GM21447 (cell line): ENCODE measurements around the gene CELF2.
"Not testable (repeated sequence)": the region's sequence is repeated elsewhere in the genome, so short reads cannot be mapped to it uniquely, and the experiment has no call there.

Experiments used
- ATAC-seq: cut with Tn5 transposase; IDR thresholded peaks from one replicate; pipeline ENCODE4 v1.9.1; 2021; ENCODE audit not compliant: unreplicated experiment

The CELF2 gene

GRCh38 chr10:11120711-11121110 lies 103.0 kb downstream of the CELF2 start:
- no peak for ATAC-seq

GRCh38 chr10:11123892-11124291 lies 106.2 kb downstream of the CELF2 start:
- ATAC-seq: not testable (repeated sequence)

- ATAC-seq: no peak
Observed at GRCh38 chr10:11125004-11125403, 107.3 kb downstream of the CELF2 start.

GRCh38 chr10:11127017-11127416 lies 109.3 kb downstream of the CELF2 start:
- not testable (repeated sequence) for ATAC-seq

- no peak for ATAC-seq
Observed at GRCh38 chr10:11131112-11131639, 113.5 kb downstream of the CELF2 start.

- ATAC-seq: no peak
Observed at GRCh38 chr10:11134411-11134810, 116.7 kb downstream of the CELF2 start.

GRCh38 chr10:11135709-11136108 lies 118.0 kb downstream of the CELF2 start:
- no peak for ATAC-seq

GRCh38 chr10:11138314-11139033 lies 120.8 kb downstream of the CELF2 start:
- no peak for ATAC-seq

- no peak for ATAC-seq
Observed at GRCh38 chr10:11140963-11141362, 123.3 kb downstream of the CELF2 start.

- ATAC-seq: no peak
Observed at GRCh38 chr10:11141571-11142091, 124.0 kb downstream of the CELF2 start.

- ATAC-seq: no peak
Observed at GRCh38 chr10:11142777-11143176, 125.1 kb downstream of the CELF2 start.

GRCh38 chr10:11143242-11143641 lies 125.6 kb downstream of the CELF2 start:
- no peak for ATAC-seq

- ATAC-seq: peak; percentile 13
Observed at GRCh38 chr10:11144626-11145494, 127.2 kb downstream of the CELF2 start.

- ATAC-seq: peak; percentile 85
Observed at GRCh38 chr10:11145495-11145855, 127.8 kb downstream of the CELF2 start.

GRCh38 chr10:11146402-11147171 lies 128.9 kb downstream of the CELF2 start:
- no peak for ATAC-seq

GRCh38 chr10:11147722-11148121 lies 130.1 kb downstream of the CELF2 start:
- peak; percentile 46 for ATAC-seq

GRCh38 chr10:11148142-11149028 lies 130.7 kb downstream of the CELF2 start:
- no peak for ATAC-seq

- ATAC-seq: no peak
Observed at GRCh38 chr10:11149807-11150141, 132.1 kb downstream of the CELF2 start.

- no peak for ATAC-seq
Observed at GRCh38 chr10:11150231-11150731, 132.6 kb downstream of the CELF2 start.

GRCh38 chr10:11150879-11151415 lies 133.3 kb downstream of the CELF2 start:
- no peak for ATAC-seq
